HPDE6-E6E7 (cell line): ENCODE data around the gene GPR160.

Source experiments
- DNase-seq: peaks from one replicate; pipeline ENCODE4 v3.0.0; 2011; ENCODE audit warnings: missing footprints; ENCODE audit errors: extremely low spot score

Gene GPR160

GRCh38 chr3:170064108-170064507 lies 26.3 kb downstream of the GPR160 start:
- no peak for DNase-seq

- no peak for DNase-seq
These were observed 37.8 kb downstream of the GPR160 start for GRCh38 chr3:170075441-170076091.

DNA sequence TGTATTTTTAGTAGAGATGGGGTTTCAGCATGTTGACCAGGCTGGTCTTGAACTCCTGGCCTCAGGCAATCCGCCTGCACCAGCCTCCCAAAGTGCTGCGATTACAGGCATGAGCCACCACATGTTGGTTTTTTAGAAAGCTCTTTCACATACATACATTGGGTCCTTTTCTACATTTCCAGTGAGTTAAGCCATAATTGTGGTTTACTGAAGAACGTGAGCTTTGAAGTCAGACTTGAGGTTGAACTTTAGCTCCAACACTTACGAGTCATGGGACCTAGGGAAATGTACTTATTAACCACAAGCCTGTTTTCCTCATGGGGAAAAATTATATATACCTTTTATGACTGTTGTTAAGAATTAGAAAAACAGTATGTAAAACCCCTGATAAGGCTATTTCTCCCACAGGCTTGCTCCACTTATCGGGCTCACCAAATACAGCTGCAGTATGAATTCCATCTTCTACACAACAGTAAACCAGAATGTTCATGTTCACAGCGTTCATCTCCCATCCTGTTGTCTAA lies 39.0 kb downstream of the GPR160 start:
- no peak for DNase-seq

GRCh38 chr3:170077361-170077760 lies 39.6 kb downstream of the GPR160 start:
- no peak for DNase-seq

GRCh38 chr3:170078620-170079281 lies 41.0 kb downstream of the GPR160 start:
- DNase-seq = no peak

- no peak for DNase-seq
These were observed 41.9 kb downstream of the GPR160 start for GRCh38 chr3:170079536-170080165.

DNA sequence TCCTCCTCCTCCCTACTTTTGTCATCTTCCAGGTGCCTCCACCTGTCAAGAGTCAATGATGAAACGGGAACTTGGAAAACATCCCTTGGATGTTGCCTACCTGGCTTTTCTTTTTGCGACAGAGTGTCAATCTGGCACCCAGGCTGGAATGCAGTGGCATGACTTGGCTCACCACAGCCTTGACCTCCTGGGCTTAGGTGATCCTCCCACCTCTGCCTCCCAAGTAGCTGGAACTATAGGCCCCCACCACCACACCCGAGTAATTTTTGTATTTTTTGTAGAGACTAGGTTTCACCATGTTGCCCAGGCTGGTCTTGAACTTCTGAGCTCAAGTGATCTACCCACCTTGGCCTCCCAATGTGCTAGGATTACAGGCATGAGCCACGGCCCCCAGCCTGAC lies 42.8 kb downstream of the GPR160 start:
- no peak for DNase-seq

DNA sequence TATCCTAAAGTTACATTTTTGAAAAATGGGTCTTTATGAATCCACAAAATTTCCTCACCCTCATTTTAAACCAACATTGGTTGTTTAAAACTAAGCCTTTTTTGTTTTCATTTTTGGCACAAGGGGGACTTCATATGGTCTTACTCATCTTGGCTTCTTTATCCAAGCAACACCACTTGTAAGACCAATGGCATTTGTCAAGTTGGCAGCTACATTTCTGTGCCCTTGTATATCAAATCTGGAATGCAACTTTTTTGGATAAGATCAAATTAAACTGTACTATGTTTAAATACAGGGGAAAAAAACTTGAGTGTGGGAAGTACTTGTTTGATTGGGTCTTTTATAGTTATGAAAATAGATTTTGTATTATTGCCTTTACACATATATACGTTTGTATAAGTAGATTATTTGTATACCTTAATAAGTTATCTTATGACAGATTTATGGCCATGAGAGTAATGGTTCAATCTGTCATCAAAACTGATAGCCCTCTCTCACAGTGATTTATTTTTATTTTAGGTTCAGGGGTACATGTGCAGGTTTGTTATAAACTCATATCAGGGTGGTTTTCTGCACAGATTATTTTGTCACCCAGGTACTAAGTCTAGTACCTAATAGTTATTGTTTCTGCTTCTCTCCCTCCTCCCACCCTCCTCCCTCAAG lies 43.4 kb downstream of the GPR160 start:
- DNase-seq = no peak

DNA sequence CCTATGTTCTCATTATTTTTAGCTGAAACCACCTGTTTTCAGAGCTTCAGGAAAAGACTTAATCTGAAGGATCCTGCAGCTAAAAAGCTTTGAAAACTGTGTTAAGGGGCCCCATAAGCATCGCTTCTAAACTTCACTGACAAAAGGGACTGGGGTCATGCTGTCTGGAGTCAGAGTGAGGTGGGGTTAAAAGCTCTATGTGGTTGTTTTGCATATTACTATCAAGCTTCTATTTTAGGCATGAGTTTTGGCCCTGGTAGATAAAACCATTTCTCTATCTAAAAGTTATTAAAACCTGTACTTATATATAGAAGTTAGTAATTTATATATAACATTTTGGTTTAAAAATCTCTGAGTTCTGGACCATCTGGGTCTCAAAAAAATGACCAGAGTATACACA lies 45.5 kb downstream of the GPR160 start:
- DNase-seq = no peak

DNA sequence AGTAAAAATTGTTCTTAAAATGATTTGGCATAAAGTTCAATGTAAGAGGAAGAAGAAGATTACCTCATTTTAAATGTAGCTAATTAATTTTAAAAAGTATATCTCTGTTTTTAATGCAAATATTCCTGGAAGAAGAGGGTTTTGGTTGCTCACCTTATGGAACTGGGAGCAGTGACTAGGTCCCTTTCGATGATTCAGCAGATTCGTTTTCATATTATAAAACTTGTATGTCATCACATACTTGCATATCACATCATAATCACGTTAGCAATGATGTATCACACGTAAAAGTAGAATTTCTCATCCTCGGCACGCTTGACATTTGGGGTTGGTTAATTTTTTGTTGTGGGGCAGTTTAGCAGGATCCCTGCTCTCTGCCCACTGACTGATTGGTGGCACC lies 47.6 kb downstream of the GPR160 start:
- DNase-seq = no peak

DNA sequence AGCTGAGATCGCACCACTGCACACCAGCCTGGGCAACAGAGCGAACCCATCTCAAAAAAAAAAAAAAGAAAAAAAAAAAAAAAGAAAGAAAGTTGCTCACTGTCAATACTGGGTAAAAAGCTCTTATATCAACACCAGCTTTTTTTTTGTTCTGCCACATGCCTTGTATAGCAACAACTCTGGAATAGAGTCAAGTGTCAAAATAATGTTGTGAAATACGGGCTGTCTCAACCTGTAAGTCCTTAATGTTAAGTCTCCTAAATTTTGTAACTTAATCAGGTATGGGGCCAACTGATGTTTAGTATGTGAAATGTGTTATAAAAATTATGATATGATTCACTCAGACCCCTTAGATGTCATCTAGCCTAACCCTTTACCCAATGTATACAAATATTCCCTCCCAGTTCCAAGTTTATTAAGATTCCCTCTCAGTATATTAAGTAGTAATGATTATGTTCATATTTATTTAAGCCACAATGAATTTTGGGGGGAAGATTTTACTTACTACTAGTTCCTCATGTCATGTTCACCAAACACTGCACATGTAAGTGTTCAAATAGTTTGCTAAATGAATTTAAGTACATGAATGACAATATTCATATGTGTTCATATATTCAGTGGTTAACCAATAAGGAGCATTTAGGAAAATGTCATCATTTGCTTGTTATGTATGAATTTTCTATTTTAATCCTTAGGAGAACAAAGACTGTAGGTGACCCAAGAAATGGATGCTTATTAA lies 52.2 kb downstream of the GPR160 start:
- DNase-seq = no peak

DNA sequence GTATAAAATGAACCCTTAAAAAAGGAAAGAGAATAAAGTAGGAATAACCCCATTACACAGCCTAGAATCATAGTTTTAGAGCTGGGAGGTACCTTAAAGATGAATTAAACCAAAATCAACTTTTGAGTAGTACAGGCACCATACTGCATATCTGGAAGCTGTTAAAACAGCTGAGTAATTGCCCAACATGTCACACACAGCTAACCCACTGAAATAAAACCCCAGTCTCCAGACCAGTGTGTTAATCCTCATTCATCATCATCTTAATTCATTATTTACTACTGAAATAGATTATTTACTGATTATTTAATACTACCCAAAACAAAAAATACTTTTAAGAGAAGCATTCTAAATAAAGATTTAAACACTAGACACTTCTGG lies 52.8 kb downstream of the GPR160 start:
- DNase-seq = no peak

GRCh38 chr3:170092907-170093306 lies 55.1 kb downstream of the GPR160 start:
- DNase-seq = no peak

DNA sequence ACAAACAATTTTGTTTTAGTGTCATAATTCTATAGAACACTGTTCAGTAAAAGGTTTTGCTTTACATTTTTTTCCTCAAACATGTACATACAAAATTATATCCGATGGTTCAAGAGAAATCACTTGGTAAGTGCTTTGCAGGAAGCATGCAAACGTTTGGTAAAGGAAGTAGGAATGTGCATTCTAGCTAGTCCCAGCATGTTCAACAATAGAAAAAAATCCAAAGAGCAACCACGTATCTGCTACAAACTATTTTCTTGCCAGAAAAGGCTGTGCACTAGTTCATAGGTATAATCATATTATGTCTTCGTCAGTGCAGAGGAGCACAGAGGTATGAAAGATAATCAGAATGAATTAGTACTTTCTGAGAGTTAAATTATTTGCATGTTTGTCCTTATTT lies 58.0 kb downstream of the GPR160 start:
- DNase-seq = no peak

DNA sequence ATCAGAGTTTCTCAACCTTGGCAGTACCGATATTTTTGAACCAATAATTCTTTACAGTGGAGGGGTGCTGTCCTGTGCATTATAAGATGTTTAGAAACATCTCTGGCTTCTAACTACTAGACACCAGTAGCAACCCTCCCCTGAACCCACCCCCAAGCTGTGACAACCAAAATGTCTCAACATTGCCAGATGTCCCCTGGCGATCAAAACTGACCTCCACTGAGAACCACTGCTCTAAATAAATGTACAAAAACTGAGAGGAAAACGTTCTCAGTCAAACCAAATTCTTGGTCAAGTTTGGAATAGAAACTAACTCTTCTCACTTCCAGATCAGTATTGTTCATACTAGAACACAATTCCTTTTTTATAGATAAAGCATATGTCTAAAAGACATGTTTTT lies 58.5 kb downstream of the GPR160 start:
- DNase-seq = no peak

GRCh38 chr3:170098753-170099152 lies 61.0 kb downstream of the GPR160 start:
- DNase-seq = no peak

- DNase-seq = no peak
These were observed 63.1 kb downstream of the GPR160 start for GRCh38 chr3:170100944-170101343.

DNA sequence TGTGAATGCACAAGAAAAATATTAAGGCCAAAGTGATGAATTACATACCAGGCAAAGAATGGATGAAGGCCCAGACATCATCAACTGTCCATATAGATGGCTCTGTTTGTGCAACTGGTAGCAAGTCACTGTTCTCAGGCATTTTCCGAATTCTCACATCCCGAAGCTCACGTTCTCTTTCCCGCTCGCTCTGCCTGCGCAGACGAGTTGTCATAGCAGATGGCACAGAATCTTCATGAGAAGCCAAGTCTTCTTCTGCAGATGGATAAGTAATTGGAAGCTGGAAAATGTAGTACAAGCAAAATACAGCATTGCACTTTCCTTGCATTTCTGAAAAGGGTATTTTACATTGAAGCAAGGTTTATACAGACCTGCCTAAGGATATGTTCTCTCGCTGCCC lies 64.6 kb downstream of the GPR160 start:
- DNase-seq = no peak

GRCh38 chr3:170107941-170108340 lies 70.1 kb downstream of the GPR160 start:
- DNase-seq = no peak

DNA sequence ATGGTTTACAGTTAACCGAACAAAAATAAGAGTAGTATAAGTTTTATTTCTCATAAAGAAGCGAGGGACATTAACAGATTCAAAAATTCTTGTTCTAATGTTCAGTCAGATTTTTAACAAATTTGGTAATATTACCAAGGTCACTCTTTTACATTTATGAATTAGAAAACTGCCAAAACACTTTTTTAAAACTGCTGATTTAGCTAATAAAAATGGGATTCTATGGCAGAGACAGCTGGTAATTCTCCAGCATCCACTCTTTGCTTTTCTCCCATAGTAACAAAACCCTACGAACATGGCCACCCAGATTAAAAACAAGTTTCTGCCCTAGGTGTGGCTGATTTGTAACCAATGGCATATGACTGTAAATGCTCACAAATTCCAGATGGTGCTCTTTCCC lies 71.2 kb downstream of the GPR160 start:
- DNase-seq = no peak

DNA sequence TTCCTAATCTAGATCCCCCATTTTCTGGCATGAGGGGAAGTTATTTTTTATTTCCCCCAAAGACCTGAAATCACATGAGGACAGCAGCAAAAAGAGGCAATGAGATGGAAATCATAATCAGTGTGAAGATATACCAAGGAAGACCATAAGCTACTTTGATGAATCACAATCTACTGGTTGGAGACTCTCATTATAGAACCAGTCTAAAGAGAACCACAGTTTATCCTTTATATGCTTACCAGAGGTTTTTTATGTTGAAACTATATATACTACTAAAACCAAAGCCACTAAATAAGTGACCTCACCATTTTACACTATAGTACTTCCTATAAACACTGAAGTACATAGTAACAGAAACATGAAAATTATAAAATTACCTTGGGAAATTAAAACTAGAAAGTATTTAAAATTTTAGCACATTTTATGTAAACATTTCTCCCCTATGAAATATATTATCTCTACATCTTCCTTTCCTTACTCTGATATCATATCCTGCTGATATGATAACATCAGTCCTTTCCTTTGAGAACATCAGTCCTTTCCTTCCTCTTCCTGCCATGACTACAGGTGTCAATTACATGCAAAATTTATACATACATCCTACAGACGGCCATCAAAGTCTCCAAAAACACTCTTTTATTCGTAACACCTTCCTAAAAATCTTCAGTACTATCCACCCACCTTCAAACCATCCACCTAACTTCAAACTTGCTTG lies 71.9 kb downstream of the GPR160 start:
- DNase-seq = no peak
